Hepatocyte (in vitro differentiated cells): ENCODE results near the gene IL22RA2. TPM values are rescaled to one million over a fixed set of nuclear protein-coding genes. Genes with fewer than 3 reads are reported as not detected.

Experiments used
- DNase-seq: peaks from one replicate; pipeline ENCODE4 v3.0.0-alpha.2; 2016; ENCODE audit warnings: low spot score
- H2AFZ ChIP-seq: fragments of 200-600 bp; sonication (generic); 2 replicates; pipeline ENCODE4 v1.6.0; 2016; ENCODE audit warnings: antibody characterized with exemption, mild to moderate bottlenecking
- H3K27ac ChIP-seq: fragments of 200-600 bp; sonication (generic); 2 replicates; pipeline ENCODE4 v1.5.1; 2016; ENCODE audit warnings: mild to moderate bottlenecking
- H3K27me3 ChIP-seq: fragments of 200-600 bp; sonication (generic); 2 replicates; pipeline ENCODE4 v1.6.1; 2016
- H3K36me3 ChIP-seq: fragments of 200-600 bp; sonication (generic); replicated peaks from 2 replicates; pipeline ENCODE4 v1.5.1; 2016; ENCODE audit warnings: low read depth; ENCODE audit not compliant: insufficient read depth
- H3K4me1 ChIP-seq: fragments of 200-600 bp; sonication (generic); 2 replicates; pipeline ENCODE4 v1.5.1; 2016; ENCODE audit warnings: mild to moderate bottlenecking, moderate library complexity; ENCODE audit not compliant: insufficient read depth
- H3K4me2 ChIP-seq: fragments of 200-600 bp; sonication (generic); 2 replicates; pipeline ENCODE4 v1.6.0; 2016
- H3K4me3 ChIP-seq: fragments of 200-600 bp; sonication (generic); 2 replicates; pipeline ENCODE4 v1.5.1; 2016; ENCODE audit warnings: mild to moderate bottlenecking
- H3K79me2 ChIP-seq: fragments of 200-600 bp; sonication (generic); 2 replicates; pipeline ENCODE4 v1.6.0; 2017; ENCODE audit warnings: mild to moderate bottlenecking
- H3K9me2 ChIP-seq: fragments of 200-600 bp; sonication (generic); replicated peaks from 2 replicates; pipeline ENCODE4 v1.6.0; 2017; ENCODE audit warnings: mild to moderate bottlenecking; ENCODE audit not compliant: insufficient read depth
- H3K9me3 ChIP-seq: fragments of 200-600 bp; sonication (generic); 2 replicates; pipeline ENCODE4 v1.5.1; 2016; ENCODE audit warnings: low read depth, mild to moderate bottlenecking
- H4K20me1 ChIP-seq: fragments of 200-600 bp; sonication (generic); 2 replicates; pipeline ENCODE4 v1.6.0; 2016; ENCODE audit warnings: mild to moderate bottlenecking; ENCODE audit not compliant: insufficient read depth, poor library complexity, severe bottlenecking
- CTCF ChIP-seq: fragments of 200-600 bp; sonication (generic); IDR thresholded peaks from 2 replicates; pipeline ENCODE4 v1.5.1; 2016; ENCODE audit warnings: antibody characterized with exemption, mild to moderate bottlenecking; ENCODE audit not compliant: poor library complexity
- EZH2 ChIP-seq: fragments of 200-600 bp; sonication (generic); IDR thresholded peaks from 2 replicates; pipeline ENCODE4 v1.6.1; 2016; ENCODE audit warnings: antibody characterized with exemption, mild to moderate bottlenecking, borderline replicate concordance
- EZH2phosphoT487 ChIP-seq: fragments of 200-600 bp; sonication (generic); IDR thresholded peaks from one replicate; pipeline ENCODE4 v1.6.1; 2018; ENCODE audit warnings: antibody characterized with exemption, mild to moderate bottlenecking, low read depth, moderate library complexity; ENCODE audit not compliant: unreplicated experiment, severe bottlenecking
- WGBS: methylation state at CpG from one replicate; pipeline ENCODE4 v1.1.6; 2016; ENCODE audit warnings: low lambda C conversion rate; ENCODE audit errors: missing lambda C conversion rate; 5-methylcytosine and 5-hydroxymethylcytosine counted together
- polyA plus RNA-seq: library from polyadenylated mRNA; unstranded; fragments of >200 nt; fragmentation: Nextera tagmentation; extraction: Ambion mirVana; gene quantifications from 2 replicates; pipeline ENCODE4 v1.2.1, GENCODE V29; 2016
- total RNA-seq: library from RNA; depleted of rRNA; stranded (reverse); fragments of >200 nt; gene quantifications from 2 replicates; pipeline ENCODE4 v1.2.3, GENCODE V29; 2014

Gene IL22RA2
- total and polyA plus RNA-seq, 2 experiments from 2014 or later, result not detected

GRCh38 chr6:137171824-137172733, 1.4 kb downstream of the IL22RA2 start:
- Histone ChIP-seq H3K4me3 (no peak overlapping the region), H3K9me2 (no peaks in the 10 kb centered on the region), H2AFZ (no peak overlapping the region), H3K4me2 (no peak overlapping the region), H3K27me3 (no peaks in the 10 kb centered on the region), H3K27ac (no peak overlapping the region), H3K9me3 (no peaks in the 10 kb centered on the region), H3K4me1 (no peaks in the 10 kb centered on the region), H4K20me1 (no peaks in the 10 kb centered on the region), H3K79me2 (no peaks in the 10 kb centered on the region), H3K36me3 (no peaks in the 10 kb centered on the region)
- TF ChIP-seq CTCF, result no peak
- TF ChIP-seq EZH2, result no peak
- no peak for TF ChIP-seq EZH2phosphoT487
- 73% methylated on average over 13 of the region's 13 CpGs for WGBS
- no peak for DNase-seq

GRCh38 chr6:137171053-137171374, 2.4 kb downstream of the IL22RA2 start:
- 58% methylated on average over 1 of the region's 1 CpG for WGBS
- no peaks in the 10 kb centered on the region for H3K36me3 ChIP-seq
- H3K9me3 ChIP-seq, result no peaks in the 10 kb centered on the region
- H3K4me3 ChIP-seq, result no peak overlapping the region
- H3K79me2 ChIP-seq, result no peaks in the 10 kb centered on the region
- no peak overlapping the region for H3K27ac ChIP-seq
- H4K20me1 ChIP-seq, result no peaks in the 10 kb centered on the region
- DNase-seq, result no peak
- no peaks in the 10 kb centered on the region for H3K4me1 ChIP-seq
- H3K9me2 ChIP-seq, result no peaks in the 10 kb centered on the region
- TF ChIP-seq EZH2phosphoT487, result no peak
- no peak for TF ChIP-seq CTCF
- no peak for TF ChIP-seq EZH2
- no peak overlapping the region for H2AFZ ChIP-seq
- no peak overlapping the region for H3K4me2 ChIP-seq
- H3K27me3 ChIP-seq, result no peaks in the 10 kb centered on the region

GRCh38 chr6:137170266-137171052, 3.0 kb downstream of the IL22RA2 start:
- 82% methylated on average over 13 of the region's 13 CpGs for WGBS
- TF ChIP-seq EZH2phosphoT487 (no peak), CTCF (no peak), EZH2 (no peak)

More at GRCh38 chr6:137170266-137171052, 3.0 kb downstream of the IL22RA2 start:
- H3K36me3 ChIP-seq, result no peaks in the 10 kb centered on the region
- no peak overlapping the region for H3K4me3 ChIP-seq
- no peaks in the 10 kb centered on the region for H3K9me3 ChIP-seq
- H3K4me1 ChIP-seq, result no peaks in the 10 kb centered on the region
- H3K9me2 ChIP-seq, result no peaks in the 10 kb centered on the region
- H3K27me3 ChIP-seq, result no peaks in the 10 kb centered on the region
- H2AFZ ChIP-seq, result no peak overlapping the region
- H3K27ac ChIP-seq, result no peak overlapping the region
- no peak for DNase-seq
- H4K20me1 ChIP-seq, result no peaks in the 10 kb centered on the region
- no peaks in the 10 kb centered on the region for H3K79me2 ChIP-seq
- no peak overlapping the region for H3K4me2 ChIP-seq
